ENCODE data around the gene KLHL6. TPM values are rescaled to one million over a fixed set of nuclear protein-coding genes. Genes with fewer than 3 reads are reported as not detected.

Gene KLHL6
- total RNA-seq, 2 experiments from 2014 or later: 23.9 to 24.2 TPM

DNA sequence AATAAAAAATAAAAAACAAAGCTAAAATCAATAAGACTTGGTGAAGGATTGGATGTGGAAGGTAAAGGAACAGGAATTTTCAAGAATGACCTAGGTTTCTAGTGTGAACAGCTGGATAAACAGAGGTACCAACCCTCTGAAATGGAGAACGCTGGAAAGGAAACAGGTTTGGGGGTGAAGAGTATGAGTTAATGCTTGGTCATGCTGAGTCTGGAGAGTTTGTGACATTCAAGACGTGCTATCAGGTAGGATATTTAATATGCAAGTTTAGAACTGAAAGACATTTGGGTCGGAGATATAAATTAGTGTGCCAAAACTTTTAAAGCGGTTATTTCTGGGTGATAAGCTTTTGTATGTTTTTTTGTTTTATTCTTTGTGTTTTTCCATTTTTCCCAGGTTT lies 11.4 kb upstream of the KLHL6 start:
- TF ChIP-seq, protein P1, sequence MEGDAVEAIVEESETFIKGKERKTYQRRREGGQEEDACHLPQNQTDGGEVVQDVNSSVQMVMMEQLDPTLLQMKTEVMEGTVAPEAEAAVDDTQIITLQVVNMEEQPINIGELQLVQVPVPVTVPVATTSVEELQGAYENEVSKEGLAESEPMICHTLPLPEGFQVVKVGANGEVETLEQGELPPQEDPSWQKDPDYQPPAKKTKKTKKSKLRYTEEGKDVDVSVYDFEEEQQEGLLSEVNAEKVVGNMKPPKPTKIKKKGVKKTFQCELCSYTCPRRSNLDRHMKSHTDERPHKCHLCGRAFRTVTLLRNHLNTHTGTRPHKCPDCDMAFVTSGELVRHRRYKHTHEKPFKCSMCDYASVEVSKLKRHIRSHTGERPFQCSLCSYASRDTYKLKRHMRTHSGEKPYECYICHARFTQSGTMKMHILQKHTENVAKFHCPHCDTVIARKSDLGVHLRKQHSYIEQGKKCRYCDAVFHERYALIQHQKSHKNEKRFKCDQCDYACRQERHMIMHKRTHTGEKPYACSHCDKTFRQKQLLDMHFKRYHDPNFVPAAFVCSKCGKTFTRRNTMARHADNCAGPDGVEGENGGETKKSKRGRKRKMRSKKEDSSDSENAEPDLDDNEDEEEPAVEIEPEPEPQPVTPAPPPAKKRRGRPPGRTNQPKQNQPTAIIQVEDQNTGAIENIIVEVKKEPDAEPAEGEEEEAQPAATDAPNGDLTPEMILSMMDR (IDR thresholded peaks at IDR 0.05): no peak
- ChIA-PET POLR2A (no interaction called here), CTCF (no interaction called here)
- intact Hi-C loops (cut with DNase I, micrococcal nuclease): no loop called here
- H3K4me1 ChIP-seq (ENCODE audit: insufficient read depth, low read length): no peaks in the 10 kb centered on the region
- DNase-seq: no peak
- no peaks in the 10 kb centered on the region for H3K27me3 Mint-ChIP-seq
- H3K27ac ChIP-seq (ENCODE audit: low read depth in 1 of 2, low read length in 2 of 2): no peak overlapping the region
- no peak for ATAC-seq (ENCODE audit: poor library complexity)
- no peaks in the 10 kb centered on the region for H3K36me3 Mint-ChIP-seq (ENCODE audit: low read depth)
- H3K36me3 ChIP-seq (ENCODE audit: insufficient read depth, low read length): no peaks in the 10 kb centered on the region
- no peaks in the 10 kb centered on the region for H3K9me3 ChIP-seq (ENCODE audit: control insufficient read depth in 1 of 2, insufficient read depth in 1 of 2, low read length in 2 of 2)
- H3K27me3 ChIP-seq (ENCODE audit: control insufficient read depth in 1 of 2, insufficient read depth in 2 of 2, low read length in 2 of 2): no peaks in the 10 kb centered on the region
- no peaks in the 10 kb centered on the region for H3K4me1 Mint-ChIP-seq (ENCODE audit: low read depth)
- no peaks in the 10 kb centered on the region for H3K9me3 Mint-ChIP-seq
- H3K4me3 ChIP-seq (ENCODE audit: low read length): no peak overlapping the region
- H3K27ac Mint-ChIP-seq: no peak overlapping the region
- H3K4me3 Mint-ChIP-seq: no peak overlapping the region

DNA sequence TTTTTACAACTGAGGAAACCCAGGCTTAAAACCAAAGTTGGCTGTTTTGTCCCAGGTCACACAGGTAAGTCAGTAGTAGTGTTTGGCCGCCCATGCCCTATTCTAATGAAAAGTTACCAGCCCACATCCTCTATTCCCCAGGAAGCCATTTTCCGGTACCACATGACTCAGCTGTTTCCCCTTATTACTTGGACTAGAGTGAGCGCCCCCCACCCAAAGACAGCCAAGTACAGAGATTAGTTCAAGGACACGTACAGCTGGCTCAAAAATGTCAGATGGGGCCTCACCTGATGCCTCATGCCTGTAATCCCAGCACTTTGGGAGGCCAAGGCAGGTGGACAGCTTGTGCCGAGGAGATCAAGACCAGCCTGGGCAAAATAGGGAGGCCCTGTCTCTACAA lies 8.5 kb upstream of the KLHL6 start:
- Histone ChIP-seq H3K4me1 (ENCODE audit: insufficient read depth, low read length) (no peaks in the 10 kb centered on the region), H3K36me3 (ENCODE audit: insufficient read depth, low read length) (no peaks in the 10 kb centered on the region), H3K27ac (ENCODE audit: low read depth in 1 of 2, low read length in 2 of 2) (no peak overlapping the region), H3K27me3 (ENCODE audit: control insufficient read depth in 1 of 2, insufficient read depth in 2 of 2, low read length in 2 of 2) (no peaks in the 10 kb centered on the region), H3K9me3 (ENCODE audit: control insufficient read depth in 1 of 2, insufficient read depth in 1 of 2, low read length in 2 of 2) (no peaks in the 10 kb centered on the region), H3K4me3 (ENCODE audit: low read length) (no peak overlapping the region)
- CTCF ChIA-PET: no interaction called here
- ATAC-seq (ENCODE audit: poor library complexity) (no peak), DNase-seq (no peak)
- Mint-ChIP-seq H3K27ac (no peak overlapping the region), H3K4me3 (no peak overlapping the region), H3K36me3 (ENCODE audit: low read depth) (no peaks in the 10 kb centered on the region), H3K27me3 (no peaks in the 10 kb centered on the region), H3K4me1 (ENCODE audit: low read depth) (no peaks in the 10 kb centered on the region), H3K9me3 (no peaks in the 10 kb centered on the region)
- TF ChIP-seq, protein P1 (IDR thresholded peaks at IDR 0.05): no peak
- intact Hi-C loops (cut with DNase I, micrococcal nuclease): no loop called here
- POLR2A ChIA-PET: no interaction called here

DNA sequence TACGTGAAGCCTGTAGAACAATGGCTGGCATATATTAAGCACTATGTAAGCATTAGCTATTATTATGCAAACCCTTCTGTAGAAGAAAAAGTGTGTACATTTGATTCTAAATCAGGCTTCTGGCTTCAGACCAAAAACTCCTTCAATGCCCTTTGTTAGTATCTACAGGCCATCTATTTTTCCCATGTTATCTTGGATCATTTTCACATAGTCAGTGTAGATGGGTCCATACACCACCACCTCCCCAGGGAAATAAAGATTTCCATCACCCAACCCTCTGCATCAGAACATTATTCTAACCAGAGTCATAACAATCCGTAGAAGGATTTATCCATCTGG lies 8.0 kb upstream of the KLHL6 start:
- Mint-ChIP-seq H3K9me3 (no peaks in the 10 kb centered on the region), H3K27ac (no peak overlapping the region), H3K4me3 (no peak overlapping the region), H3K36me3 (ENCODE audit: low read depth) (no peaks in the 10 kb centered on the region), H3K4me1 (ENCODE audit: low read depth) (no peaks in the 10 kb centered on the region), H3K27me3 (no peaks in the 10 kb centered on the region)
- Histone ChIP-seq H3K4me1 (ENCODE audit: insufficient read depth, low read length) (no peaks in the 10 kb centered on the region), H3K27me3 (ENCODE audit: control insufficient read depth in 1 of 2, insufficient read depth in 2 of 2, low read length in 2 of 2) (no peaks in the 10 kb centered on the region), H3K27ac (ENCODE audit: low read depth in 1 of 2, low read length in 2 of 2) (no peak overlapping the region), H3K9me3 (ENCODE audit: control insufficient read depth in 1 of 2, insufficient read depth in 1 of 2, low read length in 2 of 2) (no peaks in the 10 kb centered on the region), H3K4me3 (ENCODE audit: low read length) (no peak overlapping the region), H3K36me3 (ENCODE audit: insufficient read depth, low read length) (no peaks in the 10 kb centered on the region)
- ChIA-PET CTCF (no interaction called here), POLR2A (no interaction called here)
- TF ChIP-seq, protein P1 (IDR thresholded peaks at IDR 0.05): no peak
- intact Hi-C loops (cut with DNase I, micrococcal nuclease): no loop called here
- no peak for ATAC-seq (ENCODE audit: poor library complexity)
- DNase-seq: no peak

All from CD4-positive, alpha-beta T cell (primary cell).